Measurements from ENCODE around the gene TSPAN15.
A peak's percentile ranks its signal among the peaks of the same experiment; 100 is the strongest.
"Not testable (repeated sequence)": the region's sequence is repeated elsewhere in the genome, so short reads cannot be mapped to it uniquely, and the experiment has no call there.

TSPAN15 gene

DNA sequence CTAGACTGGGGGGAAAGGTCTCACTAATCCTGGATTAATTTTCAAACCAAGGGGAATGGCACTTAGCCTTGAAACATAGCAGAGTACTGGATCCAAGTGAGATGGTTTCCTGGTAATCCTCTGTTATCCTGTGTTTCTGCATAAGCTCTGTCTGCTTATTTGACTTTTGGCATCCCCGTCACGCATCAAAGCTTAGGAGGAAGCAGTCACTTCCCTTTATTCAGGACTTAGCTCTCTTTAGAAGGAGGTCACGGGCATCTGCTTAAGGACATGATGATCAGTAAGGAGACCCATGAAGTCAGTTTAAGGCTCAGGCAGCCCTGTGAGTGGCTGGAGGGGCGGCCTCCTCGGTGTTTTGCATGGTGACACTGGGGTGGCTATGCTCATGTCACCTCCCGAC, 30.0 kb downstream of the TSPAN15 start:
- Mint-ChIP-seq H3K27ac (peak overlapping the region; percentile 1 to 45), H3K36me3 (ENCODE audit: insufficient read depth) (peaks cover 3% of the 10 kb centered on the region), H3K27me3 (peaks cover 7 to 8% of the 10 kb centered on the region in 2 donors), H3K9me3 (no peaks in the 10 kb centered on the region), H3K4me1 (ENCODE audit: low read depth in 2 of 2) (peaks cover 0 to 7% of the 10 kb centered on the region in 2 donors), H3K4me3 (no peak overlapping the region)
- no peak for ATAC-seq (replicated peaks)
- no peak for DNase-seq

DNA sequence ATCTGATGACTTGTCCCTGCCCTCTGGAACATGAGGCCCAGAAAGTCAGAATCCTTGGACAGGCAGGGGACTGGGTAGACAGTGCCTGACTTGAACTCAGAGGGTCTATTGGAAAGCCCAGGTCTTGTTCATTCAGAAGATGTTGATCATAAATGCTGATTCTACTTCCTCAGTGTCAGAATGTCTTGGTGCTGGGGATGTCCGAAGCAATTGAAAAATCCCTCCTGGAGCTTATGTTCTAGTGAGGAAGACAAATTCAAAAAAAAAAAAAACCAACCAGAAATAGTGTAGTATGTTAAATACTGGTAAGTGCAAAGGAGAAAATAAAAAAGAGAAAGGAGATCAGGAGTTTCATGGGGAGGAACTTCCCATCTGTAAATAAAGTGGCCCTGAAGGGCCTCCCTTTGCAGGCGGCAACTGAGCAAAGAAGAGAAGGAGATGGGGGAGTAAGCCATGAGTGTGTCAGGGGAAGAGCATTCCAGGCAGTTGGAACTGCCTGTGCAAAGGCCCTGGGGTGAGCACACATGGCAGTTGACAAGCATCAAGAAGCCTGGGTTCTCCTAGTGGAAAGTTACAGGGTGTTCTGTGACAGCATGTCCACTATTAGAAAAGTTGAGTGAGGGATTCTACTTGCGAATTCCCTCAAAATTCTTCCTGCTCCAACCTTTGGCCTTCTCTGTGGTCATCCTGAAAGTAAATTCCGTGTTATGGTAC, 30.7 kb downstream of the TSPAN15 start:
- peaks cover 7 to 8% of the 10 kb centered on the region in 2 donors for H3K27me3 Mint-ChIP-seq
- H3K4me1 Mint-ChIP-seq (ENCODE audit: low read depth in 2 of 2): peaks cover 0 to 7% of the 10 kb centered on the region in 2 donors
- peak overlapping the region in 1 of 2 donors; percentile 1 for H3K27ac Mint-ChIP-seq
- H3K4me3 Mint-ChIP-seq: no peak overlapping the region
- H3K36me3 Mint-ChIP-seq (ENCODE audit: insufficient read depth): no peaks in the 10 kb centered on the region
- DNase-seq: no peak
- no peak for ATAC-seq (replicated peaks)
- no peaks in the 10 kb centered on the region for H3K9me3 Mint-ChIP-seq

DNA sequence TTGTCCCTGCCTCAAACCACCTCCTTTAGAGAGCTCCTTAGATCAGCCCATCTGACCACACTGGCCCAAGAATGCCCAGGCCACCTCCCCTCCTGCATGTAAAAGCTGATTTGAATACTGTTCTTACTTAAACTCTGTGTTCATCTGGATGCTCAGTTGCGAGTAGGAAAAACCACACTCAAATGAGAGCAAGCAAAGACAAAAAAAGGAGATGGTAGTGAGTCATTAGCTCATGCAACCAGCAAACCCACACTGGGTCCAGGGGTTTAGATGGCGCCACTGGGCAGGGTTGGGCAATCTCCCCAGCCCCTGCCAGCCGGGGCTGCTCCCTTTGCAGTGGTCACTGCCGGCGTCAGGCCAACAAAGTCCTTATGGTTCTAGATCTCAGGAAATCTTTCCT, 32.7 kb downstream of the TSPAN15 start:
- peak overlapping the region in 1 of 2 donors; percentile 35 for H3K27ac Mint-ChIP-seq
- DNase-seq (no peak), ATAC-seq (replicated peaks) (no peak)
- H3K36me3 Mint-ChIP-seq (ENCODE audit: insufficient read depth): peaks cover 6% of the 10 kb centered on the region
- H3K4me1 Mint-ChIP-seq (ENCODE audit: low read depth in 2 of 2): peaks cover 0 to 6% of the 10 kb centered on the region in 2 donors
- peaks cover 7 to 8% of the 10 kb centered on the region in 2 donors for H3K27me3 Mint-ChIP-seq
- peaks cover 0 to 12% of the 10 kb centered on the region in 2 donors for H3K9me3 Mint-ChIP-seq
- H3K4me3 Mint-ChIP-seq: no peak overlapping the region

- Mint-ChIP-seq H3K4me1 (ENCODE audit: low read depth in 2 of 2) (peaks cover 0 to 6% of the 10 kb centered on the region in 2 donors), H3K27ac (peak overlapping the region in 1 of 2 donors; percentile 45), H3K4me3 (no peak overlapping the region), H3K36me3 (ENCODE audit: insufficient read depth) (peaks cover 6% of the 10 kb centered on the region), H3K9me3 (peaks cover 0 to 12% of the 10 kb centered on the region in 2 donors), H3K27me3 (peaks cover 7 to 8% of the 10 kb centered on the region in 2 donors)
- DNase-seq: no peak
- no peak for ATAC-seq (replicated peaks)
Observed at GRCh38 chr10:69484736-69485135, 33.5 kb downstream of the TSPAN15 start.

GRCh38 chr10:69486922-69487730, 35.9 kb downstream of the TSPAN15 start:
- DNase-seq (no peak), ATAC-seq (replicated peaks) (no peak)
- Mint-ChIP-seq H3K4me1 (ENCODE audit: low read depth in 2 of 2) (peaks cover 0 to 6% of the 10 kb centered on the region in 2 donors), H3K4me3 (no peak overlapping the region), H3K27me3 (peaks cover 7 to 8% of the 10 kb centered on the region in 2 donors), H3K27ac (peak overlapping the region in 1 of 2 donors; percentile 68), H3K9me3 (peaks cover 0 to 12% of the 10 kb centered on the region in 2 donors), H3K36me3 (ENCODE audit: insufficient read depth) (peaks cover 10% of the 10 kb centered on the region)

GRCh38 chr10:69488149-69488844, 37.0 kb downstream of the TSPAN15 start:
- H3K27me3 Mint-ChIP-seq; H3K4me1 Mint-ChIP-seq (ENCODE audit: low read depth in 2 of 2); H3K36me3 Mint-ChIP-seq (ENCODE audit: insufficient read depth); DNase-seq; ATAC-seq (replicated peaks); H3K4me3 Mint-ChIP-seq; H3K27ac Mint-ChIP-seq: not testable (repeated sequence)
- H3K9me3 Mint-ChIP-seq: peaks cover 0 to 12% of the 10 kb centered on the region in 2 donors

DNA sequence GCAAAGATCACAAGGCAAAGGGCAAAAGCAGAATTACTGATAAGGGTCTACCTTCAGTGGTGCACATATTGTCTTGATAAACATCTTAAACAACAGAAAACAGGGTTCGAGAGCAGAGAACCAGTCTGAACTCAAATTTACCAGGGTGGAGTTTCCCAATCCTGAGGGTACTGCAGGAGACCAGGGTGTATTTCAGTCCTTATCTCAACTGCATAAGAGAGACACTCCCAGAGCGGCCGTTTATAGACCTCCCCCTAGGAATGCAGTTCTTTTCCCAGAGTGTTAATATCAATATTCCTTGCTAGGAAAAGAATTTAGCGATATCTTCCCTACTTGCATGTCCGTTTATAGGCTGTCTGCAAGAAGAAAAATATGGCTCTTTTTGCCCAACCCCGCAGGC, 37.6 kb downstream of the TSPAN15 start:
- not testable (repeated sequence) for H3K4me3 Mint-ChIP-seq; H3K27ac Mint-ChIP-seq; H3K4me1 Mint-ChIP-seq (ENCODE audit: low read depth in 2 of 2); H3K36me3 Mint-ChIP-seq (ENCODE audit: insufficient read depth); H3K27me3 Mint-ChIP-seq; DNase-seq; ATAC-seq (replicated peaks)
- H3K9me3 Mint-ChIP-seq: peaks cover 0 to 12% of the 10 kb centered on the region in 2 donors

DNA sequence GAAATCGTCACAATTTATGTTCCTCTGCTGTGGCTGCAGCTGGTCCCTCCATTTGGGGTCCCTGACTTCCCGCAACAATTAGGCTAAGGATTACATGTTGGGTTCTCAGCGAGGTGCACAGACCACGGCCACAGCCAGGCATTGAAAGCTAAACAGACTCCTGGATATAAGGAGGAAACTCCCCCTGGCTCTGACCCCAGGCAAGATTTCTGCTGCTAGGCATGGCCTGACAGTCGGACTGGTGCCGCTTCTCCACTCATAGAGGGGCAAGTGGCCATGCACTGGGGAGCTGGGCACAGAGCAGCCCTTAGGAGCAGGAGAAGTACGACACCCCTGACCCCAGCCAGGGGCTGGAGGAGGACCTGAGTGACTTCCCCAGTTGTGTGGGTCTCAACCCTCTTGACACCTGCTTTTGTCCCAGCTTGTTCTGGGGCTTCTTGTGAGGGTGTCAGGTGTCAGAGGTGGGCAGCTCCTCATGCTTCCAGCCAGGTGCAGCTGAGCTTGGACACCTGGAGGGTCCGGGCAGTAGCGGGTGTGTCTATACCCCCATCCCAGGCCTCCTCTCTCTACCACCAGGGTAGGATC, 38.3 kb downstream of the TSPAN15 start:
- H3K27me3 Mint-ChIP-seq: no peaks in the 10 kb centered on the region
- peaks cover 0 to 2% of the 10 kb centered on the region in 2 donors for H3K4me1 Mint-ChIP-seq (ENCODE audit: low read depth in 2 of 2)
- peaks cover 10% of the 10 kb centered on the region for H3K36me3 Mint-ChIP-seq (ENCODE audit: insufficient read depth)
- no peak for ATAC-seq (replicated peaks)
- H3K4me3 Mint-ChIP-seq: no peak overlapping the region
- DNase-seq: no peak
- no peak overlapping the region for H3K27ac Mint-ChIP-seq
- peaks cover 0 to 12% of the 10 kb centered on the region in 2 donors for H3K9me3 Mint-ChIP-seq

DNA sequence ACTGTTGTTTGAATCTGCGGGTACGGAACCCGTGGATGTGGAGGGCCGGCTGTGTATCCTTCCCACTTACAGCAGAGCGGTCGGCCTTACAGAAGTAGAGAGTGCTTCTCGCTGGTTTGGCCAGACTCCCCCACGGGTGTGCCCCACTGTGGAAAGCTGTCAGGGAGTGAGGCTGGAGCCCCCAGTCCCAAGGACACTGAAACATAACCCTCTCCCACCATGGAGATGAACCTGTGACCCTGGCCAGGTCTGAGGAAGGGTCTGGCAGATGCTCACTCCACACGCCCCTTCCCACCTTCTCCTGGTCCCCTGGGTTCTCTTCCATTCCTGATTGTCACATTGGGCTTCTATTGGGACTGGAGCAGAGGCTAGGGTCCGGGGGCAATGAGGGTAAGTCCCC, 39.6 kb downstream of the TSPAN15 start:
- Mint-ChIP-seq H3K4me1 (ENCODE audit: low read depth in 2 of 2) (peaks cover 0 to 2% of the 10 kb centered on the region in 2 donors), H3K27me3 (no peaks in the 10 kb centered on the region), H3K9me3 (peaks cover 0 to 12% of the 10 kb centered on the region in 2 donors), H3K27ac (peak overlapping the region in 1 of 2 donors; percentile 63), H3K36me3 (ENCODE audit: insufficient read depth) (peaks cover 10% of the 10 kb centered on the region), H3K4me3 (no peak overlapping the region)
- no peak for DNase-seq
- no peak for ATAC-seq (replicated peaks)

DNA sequence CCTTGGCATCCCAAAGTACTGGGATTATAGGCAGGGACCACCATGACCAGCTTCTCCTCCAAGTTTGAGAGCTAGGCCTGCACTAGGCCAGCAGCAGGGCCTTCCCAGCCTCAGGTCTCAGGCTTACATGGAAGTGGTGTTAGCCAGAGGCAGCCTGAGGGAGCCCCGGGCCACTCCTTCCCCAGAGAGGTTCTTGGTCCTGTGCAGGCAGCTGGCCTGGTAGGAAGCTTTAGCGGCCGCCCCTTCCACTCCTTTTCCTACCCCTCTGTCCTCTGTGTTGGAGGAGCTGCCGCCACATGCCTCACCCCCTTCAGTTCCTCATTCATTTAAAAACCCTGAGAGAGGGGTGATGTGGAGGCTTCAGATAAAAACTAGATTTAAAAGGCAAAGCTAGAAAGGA, 40.3 kb downstream of the TSPAN15 start:
- DNase-seq: no peak
- ATAC-seq (replicated peaks): no peak
- peaks cover 10% of the 10 kb centered on the region for H3K36me3 Mint-ChIP-seq (ENCODE audit: insufficient read depth)
- H3K4me3 Mint-ChIP-seq: no peak overlapping the region
- peaks cover 0 to 2% of the 10 kb centered on the region in 2 donors for H3K4me1 Mint-ChIP-seq (ENCODE audit: low read depth in 2 of 2)
- peaks cover 0 to 12% of the 10 kb centered on the region in 2 donors for H3K9me3 Mint-ChIP-seq
- no peaks in the 10 kb centered on the region for H3K27me3 Mint-ChIP-seq
- H3K27ac Mint-ChIP-seq: peak overlapping the region in 1 of 2 donors; percentile 57

GRCh38 chr10:69492091-69492745, 41.0 kb downstream of the TSPAN15 start:
- no peak overlapping the region for H3K4me3 Mint-ChIP-seq
- peaks cover 0 to 12% of the 10 kb centered on the region in 2 donors for H3K9me3 Mint-ChIP-seq
- ATAC-seq (replicated peaks) (no peak), DNase-seq (no peak)
- peaks cover 10% of the 10 kb centered on the region for H3K36me3 Mint-ChIP-seq (ENCODE audit: insufficient read depth)
- H3K4me1 Mint-ChIP-seq (ENCODE audit: low read depth in 2 of 2): peaks cover 0 to 2% of the 10 kb centered on the region in 2 donors
- H3K27me3 Mint-ChIP-seq: no peaks in the 10 kb centered on the region
- H3K27ac Mint-ChIP-seq: peak overlapping the region in 1 of 2 donors; percentile 57

- Mint-ChIP-seq H3K27me3 (no peaks in the 10 kb centered on the region), H3K9me3 (peaks cover 0 to 9% of the 10 kb centered on the region in 2 donors), H3K4me3 (no peak overlapping the region), H3K36me3 (ENCODE audit: insufficient read depth) (peaks cover 6% of the 10 kb centered on the region), H3K27ac (peak overlapping the region in 1 of 2 donors; percentile 57), H3K4me1 (ENCODE audit: low read depth in 2 of 2) (peaks cover 0 to 6% of the 10 kb centered on the region in 2 donors)
- ATAC-seq (replicated peaks): no peak
- DNase-seq: no peak
Observed at GRCh38 chr10:69492746-69493462, 41.6 kb downstream of the TSPAN15 start.

Data from effector memory CD8-positive, alpha-beta T cell (primary cell).